GM19023 (cell line): Measurements from ENCODE around the gene MRPS17.
"Not testable (repeated sequence)": the region's sequence is repeated elsewhere in the genome, so short reads cannot be mapped to it uniquely, and the experiment has no call there.

ENCODE experiments used
- ATAC-seq: cut with Tn5 transposase; IDR thresholded peaks from one replicate; pipeline ENCODE4 v1.9.1; 2021; ENCODE audit warnings: mild to moderate bottlenecking, moderate library complexity; ENCODE audit not compliant: unreplicated experiment

MRPS17 gene

DNA sequence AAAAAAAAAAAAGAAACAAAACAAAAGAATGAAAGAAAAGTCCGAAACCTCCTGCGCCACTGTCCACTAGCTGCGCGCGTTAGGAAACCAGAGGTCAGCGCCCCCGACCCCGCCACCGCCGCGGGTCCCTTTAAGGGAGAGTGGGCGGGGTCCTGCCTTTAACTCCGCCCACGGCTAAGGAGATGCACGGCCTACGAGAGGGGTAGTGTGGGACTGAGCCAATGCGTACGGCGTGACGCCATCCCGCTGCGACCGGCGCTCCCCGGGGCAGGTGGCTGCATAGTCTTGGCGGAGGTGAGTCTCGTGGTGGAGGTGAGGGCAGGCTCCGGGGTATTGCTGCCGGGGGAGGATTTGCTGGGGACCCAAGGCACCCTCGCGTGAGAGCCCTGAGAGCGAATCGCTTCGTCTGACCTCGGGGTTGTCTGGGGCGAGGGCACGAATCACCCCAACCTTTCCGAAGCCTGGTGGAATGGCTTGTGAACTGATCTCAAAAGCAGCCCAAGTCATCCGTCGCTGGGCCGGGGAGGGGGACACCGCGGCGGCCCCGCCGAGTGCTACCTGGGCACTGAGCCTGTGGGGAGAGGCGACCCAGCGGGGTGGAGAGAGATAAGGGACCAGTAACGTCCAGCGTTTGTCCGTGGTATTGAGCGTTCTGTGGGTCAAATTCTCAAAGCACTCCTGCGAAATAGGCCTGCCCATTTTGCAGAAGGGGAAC lies at the start of gene MRPS17:
Gene MRPS17, plus strand, starts transcription at position 241 of the 715 bp plus-strand sequence. CDS start 1,319 bp downstream, outside the sequence.
- peak; percentile 100 for ATAC-seq

DNA sequence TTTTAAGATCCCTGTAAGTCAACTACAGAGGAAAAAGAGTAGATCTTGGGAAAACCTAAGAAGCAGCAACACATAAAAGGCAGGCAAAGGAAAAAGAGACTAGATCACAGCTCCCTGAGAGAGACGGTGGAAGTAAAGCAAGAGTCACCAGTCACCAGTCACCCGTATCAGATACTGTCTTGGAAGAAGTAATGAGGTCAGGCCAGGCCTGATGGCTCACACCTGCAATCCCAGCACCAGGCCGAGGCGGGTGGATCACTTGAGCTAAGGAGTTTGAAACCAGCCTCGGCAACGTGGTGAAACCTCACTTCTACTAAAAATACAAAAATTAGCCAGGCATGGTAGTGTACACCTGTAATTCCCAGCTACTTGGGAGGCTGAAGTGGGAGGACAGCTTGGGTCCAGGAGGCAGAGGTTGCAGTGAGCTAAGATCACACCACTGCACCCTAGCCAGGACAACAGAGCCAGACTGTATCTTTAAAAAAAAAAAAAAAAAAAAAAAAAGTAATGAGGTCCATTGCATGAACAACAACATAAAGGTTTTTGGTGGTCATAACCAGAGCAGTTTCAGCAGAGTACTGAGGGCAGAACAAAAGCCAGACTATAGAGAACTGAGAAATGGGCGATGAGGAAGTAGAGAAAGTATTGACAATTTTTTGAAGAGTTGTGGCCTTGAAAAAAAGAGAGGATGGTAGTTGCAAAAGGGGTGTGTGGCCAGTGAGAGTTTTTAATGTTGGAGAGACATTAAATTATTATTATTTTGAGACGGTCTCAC lies 47.5 kb upstream of the MRPS17 start:
- peak; percentile 89 for ATAC-seq

DNA sequence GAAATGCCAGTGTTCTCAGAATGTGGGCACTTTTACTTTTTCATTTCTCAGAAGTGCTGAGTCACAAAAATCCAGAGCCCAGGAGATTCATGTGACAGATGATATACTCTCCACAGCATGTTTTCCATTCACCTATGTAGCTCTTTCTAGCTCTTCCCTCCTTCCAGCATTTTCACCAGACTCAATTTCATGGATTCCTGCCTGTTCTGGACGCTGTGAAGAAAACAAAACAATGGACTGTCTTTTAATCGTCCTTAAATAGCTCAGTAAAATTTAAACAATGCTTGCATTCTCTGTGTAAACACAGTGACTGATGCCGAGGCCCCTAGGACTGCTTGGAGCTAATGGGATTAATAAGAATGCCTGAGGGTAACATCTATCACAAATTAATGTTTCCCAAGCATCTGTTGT lies 38.9 kb upstream of the MRPS17 start:
- no peak for ATAC-seq

DNA sequence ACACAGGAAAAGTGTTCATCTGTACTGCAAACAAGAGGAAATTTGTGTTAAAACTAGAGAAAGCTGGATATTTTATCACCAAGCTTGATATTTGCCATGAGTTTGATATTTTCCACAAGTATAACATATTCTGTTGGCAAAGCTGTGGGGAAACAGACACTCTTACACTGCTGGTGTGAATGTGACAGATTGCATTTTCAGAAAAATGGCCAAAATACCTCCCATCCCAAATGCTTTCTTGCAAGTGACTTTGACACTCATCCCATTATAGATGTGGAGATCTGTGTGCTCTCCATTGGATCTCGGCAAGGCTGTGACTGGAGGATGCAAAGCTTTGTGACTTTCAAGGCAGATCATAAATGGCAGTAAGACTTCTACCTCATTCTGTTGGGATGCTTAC lies 33.9 kb upstream of the MRPS17 start:
- ATAC-seq: no peak

DNA sequence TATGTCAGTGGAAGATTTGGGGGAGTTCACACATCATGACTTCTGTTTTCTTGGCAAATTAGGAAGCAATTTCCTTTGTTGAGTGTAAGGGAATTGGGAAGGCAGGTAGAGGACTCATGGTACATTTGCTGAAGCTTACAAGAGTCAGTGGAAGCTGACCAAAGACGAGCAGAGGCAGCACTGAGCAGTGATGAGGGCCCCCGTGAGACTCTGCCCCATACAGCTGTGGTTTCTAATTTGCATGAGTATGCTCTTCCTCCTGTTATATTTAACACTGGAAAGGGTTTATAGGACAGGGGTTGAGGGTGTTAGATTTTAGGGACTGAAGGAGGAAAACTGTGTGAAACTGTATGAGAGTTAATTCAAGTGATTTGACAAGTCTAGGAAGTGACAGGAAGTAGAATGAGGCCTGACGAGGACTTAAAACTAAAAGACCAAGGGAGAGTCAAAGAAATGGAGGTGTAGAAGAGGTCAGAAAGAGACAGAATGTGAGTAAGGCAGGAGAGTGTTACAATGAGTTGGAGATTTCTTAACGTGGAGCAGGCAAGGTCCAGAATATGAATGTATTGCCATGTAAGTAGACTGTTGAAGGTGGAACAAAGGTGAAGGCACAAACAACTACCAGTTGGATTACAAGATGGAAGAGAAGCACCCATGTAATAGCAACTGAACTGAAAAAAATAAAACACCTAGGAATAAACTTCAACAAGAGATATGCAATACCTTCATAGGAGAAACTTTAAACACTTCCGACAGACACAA lies 23.5 kb upstream of the MRPS17 start:
- no peak for ATAC-seq

DNA sequence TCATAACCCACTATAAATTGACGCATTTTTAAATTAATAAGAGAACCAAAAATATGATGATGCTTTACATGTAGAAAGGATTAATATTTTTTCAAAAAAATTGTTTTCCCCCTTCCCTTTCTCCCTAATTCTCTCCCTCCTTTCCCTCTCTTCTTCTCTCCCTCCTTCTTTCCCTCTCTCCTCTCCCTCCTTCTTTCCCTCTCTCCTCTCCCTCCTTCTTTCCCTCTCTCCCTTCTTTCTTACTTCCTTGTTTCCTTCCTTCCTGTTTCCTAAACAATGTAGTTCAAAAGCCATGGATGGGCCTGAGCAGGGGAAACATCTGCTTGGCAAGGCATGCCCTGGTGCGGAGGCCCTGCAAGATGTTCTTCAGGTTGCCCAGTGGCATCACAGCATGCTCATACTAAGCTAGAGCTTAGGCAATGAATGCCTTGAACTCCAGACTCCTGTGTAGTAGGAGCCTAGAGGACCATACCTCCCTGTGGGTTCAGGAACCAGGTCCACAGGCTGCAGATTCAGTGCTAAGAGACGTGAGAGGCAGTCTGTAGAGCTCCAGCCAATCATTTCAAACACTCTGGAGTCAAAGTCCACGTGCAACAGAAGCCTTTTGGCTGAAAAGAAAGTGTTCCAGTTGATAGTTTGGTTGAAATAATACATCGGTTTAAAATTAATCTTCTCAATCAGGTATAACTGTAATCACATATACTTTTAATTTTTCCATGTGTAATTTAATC lies 20.1 kb upstream of the MRPS17 start:
- ATAC-seq: no peak

DNA sequence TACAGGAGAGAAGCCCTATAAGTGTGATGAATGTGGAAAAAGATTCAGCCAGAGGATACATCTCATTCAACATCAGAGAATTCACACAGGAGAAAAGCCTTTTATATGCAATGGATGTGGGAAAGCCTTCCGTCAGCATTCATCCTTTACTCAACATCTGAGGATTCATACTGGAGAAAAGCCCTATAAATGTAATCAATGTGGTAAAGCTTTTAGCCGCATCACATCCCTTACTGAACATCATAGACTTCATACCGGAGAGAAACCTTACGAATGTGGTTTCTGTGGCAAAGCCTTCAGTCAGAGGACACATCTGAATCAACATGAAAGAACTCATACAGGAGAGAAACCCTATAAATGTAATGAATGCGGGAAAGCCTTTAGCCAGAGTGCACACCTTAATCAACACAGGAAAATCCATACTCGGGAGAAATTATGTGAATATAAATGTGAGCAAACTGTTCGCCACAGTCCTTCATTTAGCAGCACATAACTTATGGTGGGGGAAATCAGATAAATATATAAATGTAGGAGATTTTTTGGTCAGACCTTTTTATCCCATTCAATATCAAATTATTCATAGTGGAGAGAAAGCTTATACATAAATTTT lies 12.1 kb upstream of the MRPS17 start:
- ATAC-seq: no peak

DNA sequence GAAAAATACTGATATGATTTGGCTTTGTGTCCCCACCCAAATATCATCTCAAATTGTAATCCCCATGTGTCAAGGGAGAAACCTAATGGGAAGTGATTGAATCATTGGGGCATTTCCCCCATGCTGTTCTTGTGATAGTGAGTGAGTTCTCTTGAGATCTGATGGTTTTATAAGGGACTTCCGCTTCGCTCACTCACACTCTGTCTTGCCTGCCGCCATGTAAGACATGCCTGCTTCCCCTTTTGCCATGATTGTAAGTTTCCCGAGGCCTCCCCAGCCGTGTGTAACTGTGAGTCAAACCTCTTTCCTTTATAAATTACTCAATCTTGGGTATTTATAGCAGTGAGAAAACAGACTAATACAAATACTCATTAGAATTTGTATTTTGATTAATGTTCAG lies 5.1 kb upstream of the MRPS17 start:
- ATAC-seq: no peak

DNA sequence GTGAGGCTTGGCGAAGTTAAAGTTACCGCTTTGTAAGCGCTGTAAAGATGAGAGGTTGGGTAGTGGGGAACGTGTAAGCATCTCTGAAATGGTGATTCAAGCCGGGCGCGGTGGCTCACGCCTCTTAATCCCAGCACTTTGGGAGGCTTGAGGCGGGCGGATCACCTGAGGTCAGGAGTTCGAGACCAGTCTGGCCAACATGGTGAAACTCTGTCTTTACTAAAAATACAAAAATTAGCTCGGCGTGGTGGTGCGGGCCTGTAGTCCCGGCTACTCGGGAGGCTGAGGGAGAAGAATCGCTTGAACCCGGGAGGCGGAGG lies 635 bp downstream of the MRPS17 start:
- not testable (repeated sequence) for ATAC-seq

DNA sequence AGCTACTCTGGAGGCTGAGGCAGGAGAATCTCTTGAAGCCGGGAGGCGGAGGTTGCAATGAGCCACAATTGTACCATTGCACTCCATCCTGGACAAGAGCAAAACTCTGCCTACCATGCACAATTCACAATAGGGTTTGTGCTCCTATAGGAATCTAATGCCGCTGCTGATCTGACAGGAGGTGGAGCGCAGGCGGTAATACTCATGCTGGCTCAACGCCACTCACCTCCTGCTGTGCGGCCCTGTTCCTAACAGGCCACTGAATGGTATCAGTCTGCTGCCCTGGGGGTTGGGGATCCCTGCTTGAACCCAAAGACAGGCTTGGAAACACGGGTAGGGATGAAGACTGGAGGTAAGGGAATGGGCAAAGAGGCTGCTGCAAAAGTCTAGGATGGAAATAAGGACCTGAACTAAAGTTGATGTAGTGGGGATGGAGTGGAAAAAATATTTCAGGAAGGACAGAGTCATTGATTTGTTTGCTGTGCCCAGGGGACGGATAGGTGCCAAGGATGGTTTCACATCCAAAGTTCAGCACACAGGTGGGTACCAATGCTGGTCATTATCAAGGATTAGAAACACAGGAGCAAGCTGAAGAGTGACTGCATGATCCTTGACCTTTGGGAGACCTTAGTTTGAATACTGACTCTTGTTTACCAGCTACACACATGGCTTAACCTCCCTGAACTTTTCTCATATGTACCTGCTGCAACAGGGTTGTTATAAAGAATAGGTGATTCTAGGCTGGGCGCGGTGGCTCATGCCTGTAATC lies 2.2 kb downstream of the MRPS17 start:
- ATAC-seq: no peak

DNA sequence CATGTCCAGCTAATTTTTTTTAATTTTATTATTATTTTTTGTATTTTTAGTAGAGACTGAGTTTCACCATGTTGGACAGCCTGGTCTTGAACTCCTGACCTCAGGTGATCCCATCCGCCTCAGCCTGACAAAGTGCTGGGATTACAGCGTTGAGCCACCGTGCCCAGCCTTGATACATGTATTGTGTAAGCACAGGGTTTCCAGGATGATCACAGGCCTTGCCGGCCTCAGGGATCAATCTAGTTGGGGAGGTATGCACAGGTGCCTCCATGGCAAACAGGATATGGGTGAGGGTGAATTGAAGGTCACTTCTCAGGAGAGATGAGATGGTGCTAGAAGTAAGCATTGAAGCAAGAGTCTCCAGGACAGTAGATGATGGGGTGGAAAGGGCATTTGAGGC lies 5.5 kb downstream of the MRPS17 start:
- no peak for ATAC-seq

DNA sequence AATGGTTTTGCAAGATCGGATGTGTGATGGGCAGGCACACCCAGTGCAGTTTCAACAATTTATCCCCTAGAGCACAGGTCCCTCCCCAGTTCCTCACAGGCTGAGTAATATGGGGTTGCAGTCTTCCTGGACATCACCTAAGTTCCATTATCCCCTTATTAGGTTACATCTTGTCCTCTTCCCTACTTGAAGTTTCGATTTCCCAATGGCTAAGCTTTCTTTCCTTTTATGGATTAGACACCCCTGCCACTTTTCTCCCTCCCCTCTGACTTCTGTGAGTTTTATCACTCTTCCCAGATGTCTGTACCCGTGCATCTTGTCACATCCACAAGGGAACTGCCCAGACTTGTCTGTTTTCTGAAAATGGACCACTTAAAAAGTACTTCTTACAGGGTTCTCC lies 10.3 kb downstream of the MRPS17 start:
- no peak for ATAC-seq

DNA sequence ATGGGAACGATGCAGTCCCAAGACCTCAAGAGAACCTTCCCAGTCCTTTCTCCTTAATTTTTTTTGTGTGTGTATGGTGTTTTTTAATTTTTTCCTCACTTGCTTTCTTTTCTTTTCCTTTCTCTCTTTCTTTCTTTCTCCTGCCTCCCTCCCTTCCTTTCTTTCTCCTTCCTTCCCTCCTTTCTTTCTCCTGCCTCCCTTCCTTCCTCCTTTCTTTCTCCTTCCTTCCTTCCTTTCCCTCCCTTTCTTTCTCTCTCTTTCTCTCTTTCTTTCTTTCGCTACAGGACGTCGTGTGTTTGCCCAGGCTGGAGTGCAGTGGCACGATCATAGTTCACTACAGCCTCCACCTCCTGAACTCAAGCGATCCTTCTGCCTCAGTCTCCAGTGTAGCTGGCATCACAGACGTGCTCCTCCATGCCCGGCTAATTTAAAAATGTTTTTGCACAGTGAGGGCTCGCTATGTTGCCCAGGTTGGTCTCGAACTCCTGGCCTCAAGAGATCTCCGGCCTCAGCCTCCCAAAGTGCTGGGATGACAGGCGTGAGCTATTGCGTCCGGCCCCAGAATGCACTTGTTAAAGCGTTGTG lies 12.0 kb downstream of the MRPS17 start:
- no peak for ATAC-seq

DNA sequence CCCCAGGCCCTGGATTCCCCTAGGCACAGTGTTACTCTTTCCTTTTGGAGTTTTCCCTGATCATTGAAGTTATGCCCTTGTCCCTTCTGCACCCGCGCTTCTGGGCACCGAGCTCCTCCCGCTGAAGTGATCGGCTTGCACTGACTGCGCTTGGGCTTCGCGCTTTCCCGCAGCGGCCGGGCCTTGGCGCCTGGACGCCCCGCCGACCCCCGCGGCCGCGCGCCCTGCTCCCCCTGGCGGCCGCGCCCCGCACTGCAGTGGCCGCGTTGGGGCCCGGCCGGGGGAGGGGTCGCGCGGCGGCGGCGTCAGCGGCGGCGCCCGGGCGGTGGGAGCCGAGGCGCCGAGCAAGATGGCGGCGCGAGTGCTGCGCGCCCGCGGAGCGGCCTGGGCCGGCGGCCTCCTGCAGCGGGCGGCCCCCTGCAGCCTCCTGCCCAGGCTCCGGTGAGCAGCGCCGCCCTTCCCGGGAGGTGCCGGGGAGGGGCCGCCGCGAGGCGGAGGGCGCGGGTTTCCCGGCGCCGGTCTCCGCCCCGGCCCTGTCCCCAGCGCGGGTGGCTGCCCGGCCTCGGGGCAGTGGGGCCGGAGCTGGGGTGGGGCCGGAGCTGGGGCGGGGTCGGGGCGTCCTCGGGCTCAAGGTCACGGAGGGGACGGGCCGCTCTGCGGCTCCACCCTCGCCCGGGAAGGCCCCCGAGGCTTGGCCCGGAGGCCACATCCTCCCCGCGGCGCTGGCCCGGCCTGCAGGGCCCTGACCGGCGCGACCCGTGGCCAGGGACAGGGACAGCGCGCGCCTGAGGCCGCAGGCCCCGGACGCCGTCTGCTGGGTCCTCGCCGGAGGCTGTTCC lies 12.8 kb downstream of the MRPS17 start, which contains the start of gene NIPSNAP2:
Gene NIPSNAP2, plus strand, starts transcription at position 325 of the 839 bp plus-strand sequence. Its CDS starts 25 bp downstream, at position 350.
- ATAC-seq: peak; percentile 83

DNA sequence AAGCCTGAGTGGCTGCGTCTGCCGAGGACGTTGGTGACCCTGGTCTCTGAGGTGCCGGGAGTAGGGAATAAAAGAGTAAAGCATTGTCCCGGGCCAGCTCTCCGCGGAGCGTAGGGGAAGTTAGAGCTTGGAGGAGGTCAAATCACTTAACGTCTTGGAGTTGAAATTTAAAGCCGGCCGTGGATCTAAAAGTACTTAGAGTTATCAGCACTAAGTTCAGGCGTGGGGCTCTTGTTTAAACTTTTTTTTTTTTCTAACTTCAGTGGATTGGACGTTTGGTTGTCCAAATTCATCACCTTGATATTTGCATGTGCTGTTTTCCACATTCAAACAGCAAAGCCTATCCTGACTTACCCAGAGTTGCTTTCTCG lies 13.4 kb downstream of the MRPS17 start:
- no peak for ATAC-seq

DNA sequence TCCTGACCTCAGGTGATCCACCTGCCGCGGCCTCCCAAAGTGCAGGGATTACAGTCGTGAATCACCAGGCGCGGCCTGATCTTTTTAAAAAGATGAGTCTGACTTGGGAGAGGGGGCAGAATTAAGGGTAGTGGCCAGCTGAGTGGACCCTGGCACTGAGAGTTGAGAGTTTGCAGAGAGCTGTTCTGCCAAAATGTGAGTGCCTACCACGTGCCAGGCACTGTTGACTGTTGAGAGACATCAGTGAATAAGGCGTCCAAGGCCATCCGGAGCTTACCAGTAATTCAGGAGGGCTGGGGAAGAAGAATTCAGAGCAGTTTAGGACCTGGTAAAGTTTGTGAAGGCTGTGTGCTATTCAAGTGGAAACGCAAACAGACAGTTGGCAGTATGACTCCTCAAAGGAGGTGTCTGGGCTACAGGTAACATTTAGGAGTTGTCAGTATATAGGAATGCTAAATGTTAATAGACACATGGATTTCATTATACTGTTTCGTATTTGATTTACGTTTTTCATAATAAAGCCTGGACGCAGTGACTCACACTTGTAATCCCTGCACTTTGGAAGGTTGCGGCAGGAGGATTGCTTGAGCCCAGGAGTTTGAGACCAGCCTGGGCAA lies 14.2 kb downstream of the MRPS17 start:
- ATAC-seq: no peak

DNA sequence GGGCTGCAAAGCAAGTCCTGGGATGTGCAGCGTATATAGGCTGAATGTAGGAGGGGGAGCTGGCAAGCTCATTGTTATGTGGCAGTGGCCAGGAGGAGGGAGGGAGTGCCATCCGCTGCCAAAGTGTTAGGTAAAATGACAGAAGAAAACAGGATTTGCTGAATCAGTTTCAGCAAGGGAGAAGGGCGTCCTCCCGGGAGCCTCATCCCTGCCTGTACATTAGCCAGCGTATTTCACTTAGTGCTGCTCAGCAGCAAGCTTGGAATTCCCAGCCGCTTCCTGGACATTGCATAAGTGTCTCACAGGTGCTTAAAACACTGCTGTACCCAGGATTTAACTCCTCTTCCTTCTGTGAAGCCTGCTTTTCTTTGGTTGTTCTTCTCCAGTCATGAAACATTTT lies 15.2 kb downstream of the MRPS17 start:
- ATAC-seq: no peak

DNA sequence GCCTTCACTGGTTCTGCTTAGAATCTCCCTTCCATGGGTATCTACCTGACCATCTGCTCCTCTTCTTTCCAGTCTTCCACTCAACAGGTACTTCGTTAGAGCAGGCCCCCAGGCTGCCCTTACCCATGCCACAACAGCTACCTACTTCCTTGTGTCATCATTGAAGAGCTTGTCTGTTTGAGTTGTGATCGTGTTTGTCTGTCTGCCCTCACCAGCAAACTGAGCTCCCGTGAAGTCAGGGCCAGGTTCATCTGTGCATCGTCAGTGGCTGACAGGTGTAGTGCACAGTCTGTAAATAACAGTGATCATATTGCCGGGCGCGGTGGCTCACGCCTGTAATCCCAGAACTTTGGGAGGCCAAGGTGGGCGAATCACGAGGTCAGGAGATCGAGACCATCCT lies 17.7 kb downstream of the MRPS17 start:
- ATAC-seq: no peak
